HG02642 (cell line): ENCODE results near the gene TRIM37.
"Not testable (repeated sequence)": the region's sequence is repeated elsewhere in the genome, so short reads cannot be mapped to it uniquely, and the experiment has no call there.

ENCODE experiments used
- ATAC-seq: cut with Tn5 transposase; IDR thresholded peaks from one replicate; pipeline ENCODE4 v1.9.1; 2021; ENCODE audit warnings: mild to moderate bottlenecking; ENCODE audit not compliant: unreplicated experiment, poor library complexity

Gene TRIM37

GRCh38 chr17:59106463-59107305, at the start of gene TRIM37:
Gene TRIM37 (minus strand): TSS chr17:59106880. CDS start chr17:59106461, 419 bp downstream.
- ATAC-seq: peak; percentile 95

GRCh38 chr17:59155439-59156177, 48.9 kb upstream of the TRIM37 start, which contains the start of gene PRR11:
Gene PRR11 (plus strand): TSS chr17:59155746. CDS start chr17:59169753, 14,007 bp downstream.
- peak; percentile 91 for ATAC-seq

- peak; percentile 88 for ATAC-seq
Measured at GRCh38 chr17:59154721-59155438, 48.2 kb upstream of the TRIM37 start, which contains the start of gene SKA2. Gene SKA2 (minus strand): TSS chr17:59155186. CDS start chr17:59155163, 23 bp downstream.

- ATAC-seq: no peak
Measured at GRCh38 chr17:59154292-59154720, 47.6 kb upstream of the TRIM37 start.

- ATAC-seq: no peak
Measured at GRCh38 chr17:59152925-59153324, 46.2 kb upstream of the TRIM37 start.

- ATAC-seq: no peak
Measured at GRCh38 chr17:59151591-59151990, 44.9 kb upstream of the TRIM37 start.

GRCh38 chr17:59151006-59151405, 44.3 kb upstream of the TRIM37 start:
- ATAC-seq: no peak

GRCh38 chr17:59149841-59150511, 43.3 kb upstream of the TRIM37 start:
- no peak for ATAC-seq

- no peak for ATAC-seq
Measured at GRCh38 chr17:59149051-59149450, 42.4 kb upstream of the TRIM37 start.

- no peak for ATAC-seq
Measured at GRCh38 chr17:59145571-59146096, 39.0 kb upstream of the TRIM37 start.

- ATAC-seq: no peak
Measured at GRCh38 chr17:59141860-59142259, 35.2 kb upstream of the TRIM37 start.

GRCh38 chr17:59139939-59140338, 33.3 kb upstream of the TRIM37 start:
- ATAC-seq: no peak

- ATAC-seq: not testable (repeated sequence)
Measured at GRCh38 chr17:59138339-59138738, 31.7 kb upstream of the TRIM37 start.

- ATAC-seq: no peak
Measured at GRCh38 chr17:59131131-59131530, 24.5 kb upstream of the TRIM37 start.

GRCh38 chr17:59129814-59130213, 23.1 kb upstream of the TRIM37 start:
- no peak for ATAC-seq

- ATAC-seq: no peak
Measured at GRCh38 chr17:59126809-59127417, 20.2 kb upstream of the TRIM37 start.

- no peak for ATAC-seq
Measured at GRCh38 chr17:59124665-59125064, 18.0 kb upstream of the TRIM37 start.

GRCh38 chr17:59121901-59122480, 15.3 kb upstream of the TRIM37 start:
- no peak for ATAC-seq

GRCh38 chr17:59115474-59115873, 8.8 kb upstream of the TRIM37 start:
- ATAC-seq: no peak
